Activated naive CD8-positive, alpha-beta T cell treated with anti-CD3 and anti-CD28 coated beads for 36 hours (primary cell): ENCODE results near the gene SCN9A. TPM values are rescaled to one million over a fixed set of nuclear protein-coding genes. Genes with fewer than 3 reads are reported as not detected.
"Not testable (repeated sequence)": the region's sequence is repeated elsewhere in the genome, so short reads cannot be mapped to it uniquely, and the experiment has no call there.

Experiments
- DNase-seq: peaks from one replicate; pipeline ENCODE4 v3.0.0; 2021
- H3K27ac Mint-ChIP-seq: one replicate; pipeline ENCODE4 v1.8.0; 2022; ENCODE audit warnings: mild to moderate bottlenecking, moderate library complexity, mixed read lengths
- H3K27me3 Mint-ChIP-seq: one replicate; pipeline ENCODE4 v1.8.0; 2022; ENCODE audit warnings: mild to moderate bottlenecking, mixed read lengths
- H3K36me3 Mint-ChIP-seq: one replicate; pipeline ENCODE4 v1.8.0; 2021; ENCODE audit warnings: mild to moderate bottlenecking, mixed read lengths
- H3K4me1 Mint-ChIP-seq: one replicate; pipeline ENCODE4 v1.8.0; 2021; ENCODE audit warnings: mixed read lengths
- H3K4me3 Mint-ChIP-seq: one replicate; pipeline ENCODE4 v1.8.0; 2022; ENCODE audit warnings: mild to moderate bottlenecking, moderate library complexity, mixed read lengths
- H3K9me3 Mint-ChIP-seq: one replicate; pipeline ENCODE4 v1.8.0; 2022; ENCODE audit warnings: mixed read lengths
- total RNA-seq, 2 experiments: library from RNA; stranded (reverse); gene quantifications; one replicate each; pipeline ENCODE4 v1.2.3, GENCODE V29; 2021

The SCN9A gene
- total RNA-seq, 2 experiments from 2014 or later = not detected

DNA sequence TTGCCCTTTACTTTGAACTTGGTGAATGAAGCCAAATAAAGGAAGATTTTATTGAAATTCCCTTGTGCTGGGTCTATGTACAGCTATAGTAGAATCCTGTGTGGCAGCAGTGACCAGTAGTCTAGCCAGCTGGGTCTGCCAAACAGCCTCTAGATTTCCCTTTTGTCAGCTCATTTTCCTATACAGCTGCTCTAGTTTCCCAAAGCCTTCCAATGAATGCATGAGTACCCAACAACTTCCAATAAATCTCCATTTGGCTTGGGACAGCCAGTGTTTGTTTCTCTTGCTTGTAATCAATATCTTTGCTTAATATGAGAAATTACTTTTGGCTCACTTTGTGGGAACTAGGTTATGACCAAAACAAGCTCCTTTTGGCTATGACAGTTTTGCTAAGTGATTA, 43.6 kb downstream of the SCN9A start:
- DNase-seq = no peak
- Mint-ChIP-seq H3K27me3 (no peaks in the 10 kb centered on the region), H3K36me3 (no peaks in the 10 kb centered on the region), H3K4me1 (no peaks in the 10 kb centered on the region), H3K27ac (no peak overlapping the region), H3K9me3 (no peaks in the 10 kb centered on the region), H3K4me3 (no peak overlapping the region)

GRCh38 chr2:166331468-166331867, 44.3 kb downstream of the SCN9A start:
- H3K27me3 Mint-ChIP-seq = no peaks in the 10 kb centered on the region
- no peaks in the 10 kb centered on the region for H3K36me3 Mint-ChIP-seq
- no peaks in the 10 kb centered on the region for H3K9me3 Mint-ChIP-seq
- H3K27ac Mint-ChIP-seq = no peak overlapping the region
- DNase-seq = no peak
- H3K4me3 Mint-ChIP-seq = no peak overlapping the region
- no peaks in the 10 kb centered on the region for H3K4me1 Mint-ChIP-seq

GRCh38 chr2:166329465-166329864, 46.3 kb downstream of the SCN9A start:
- DNase-seq = no peak
- Mint-ChIP-seq H3K4me1 (no peaks in the 10 kb centered on the region), H3K27ac (no peak overlapping the region), H3K36me3 (no peaks in the 10 kb centered on the region), H3K27me3 (no peaks in the 10 kb centered on the region), H3K9me3 (no peaks in the 10 kb centered on the region), H3K4me3 (no peak overlapping the region)

DNA sequence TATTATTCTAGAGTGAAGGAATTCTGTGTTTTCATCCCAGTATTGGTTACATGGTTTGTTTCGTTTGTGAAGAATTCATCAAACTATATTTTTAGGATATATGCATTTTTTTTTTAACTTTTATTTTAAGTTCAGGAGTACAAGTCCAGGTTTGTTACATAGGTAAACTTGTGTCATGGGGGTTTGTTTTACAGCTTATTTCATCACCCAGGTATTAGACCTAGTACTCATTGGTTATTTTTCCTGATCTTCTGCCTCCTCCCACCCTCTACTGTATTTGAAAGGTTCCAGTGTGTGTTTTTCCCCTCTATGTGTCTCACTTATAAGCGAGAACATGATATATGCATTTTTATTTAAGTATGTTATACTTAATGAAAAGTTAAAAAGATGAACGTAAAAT, 47.6 kb downstream of the SCN9A start:
- DNase-seq = no peak
- Mint-ChIP-seq H3K27ac (no peak overlapping the region), H3K9me3 (no peaks in the 10 kb centered on the region), H3K27me3 (no peaks in the 10 kb centered on the region), H3K36me3 (no peaks in the 10 kb centered on the region), H3K4me1 (no peaks in the 10 kb centered on the region), H3K4me3 (no peak overlapping the region)

- no peaks in the 10 kb centered on the region for H3K36me3 Mint-ChIP-seq
- no peaks in the 10 kb centered on the region for H3K27me3 Mint-ChIP-seq
- no peak overlapping the region for H3K27ac Mint-ChIP-seq
- DNase-seq = no peak
- no peaks in the 10 kb centered on the region for H3K9me3 Mint-ChIP-seq
- no peaks in the 10 kb centered on the region for H3K4me1 Mint-ChIP-seq
- H3K4me3 Mint-ChIP-seq = no peak overlapping the region
Measured at GRCh38 chr2:166321076-166321475, 54.7 kb downstream of the SCN9A start.

GRCh38 chr2:166314022-166314759, 61.6 kb downstream of the SCN9A start:
- H3K4me1 Mint-ChIP-seq = no peaks in the 10 kb centered on the region
- no peaks in the 10 kb centered on the region for H3K27me3 Mint-ChIP-seq
- no peaks in the 10 kb centered on the region for H3K36me3 Mint-ChIP-seq
- no peak overlapping the region for H3K4me3 Mint-ChIP-seq
- H3K27ac Mint-ChIP-seq = no peak overlapping the region
- no peak for DNase-seq
- H3K9me3 Mint-ChIP-seq = no peaks in the 10 kb centered on the region

DNA sequence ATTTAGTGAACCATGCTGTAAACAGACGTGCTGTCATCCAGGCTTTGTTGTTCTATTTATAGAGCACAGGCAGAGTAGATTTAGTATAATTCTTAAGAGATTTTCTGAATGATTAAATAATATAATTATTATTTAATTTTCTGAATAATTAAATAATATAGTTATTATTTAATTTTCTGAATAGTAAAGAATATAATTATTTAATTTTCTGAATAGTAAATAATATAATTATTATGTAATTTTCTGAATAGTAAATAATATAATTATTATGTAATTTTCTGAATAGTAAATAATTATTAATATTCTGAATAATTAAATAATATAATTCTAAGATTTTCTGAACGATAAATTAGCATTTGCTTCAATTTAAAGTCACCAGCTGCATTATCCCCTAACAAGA, 62.9 kb downstream of the SCN9A start:
- DNase-seq, H3K4me3 Mint-ChIP-seq, H3K4me1 Mint-ChIP-seq, H3K9me3 Mint-ChIP-seq, H3K36me3 Mint-ChIP-seq, H3K27me3 Mint-ChIP-seq, H3K27ac Mint-ChIP-seq: not testable (repeated sequence)

DNA sequence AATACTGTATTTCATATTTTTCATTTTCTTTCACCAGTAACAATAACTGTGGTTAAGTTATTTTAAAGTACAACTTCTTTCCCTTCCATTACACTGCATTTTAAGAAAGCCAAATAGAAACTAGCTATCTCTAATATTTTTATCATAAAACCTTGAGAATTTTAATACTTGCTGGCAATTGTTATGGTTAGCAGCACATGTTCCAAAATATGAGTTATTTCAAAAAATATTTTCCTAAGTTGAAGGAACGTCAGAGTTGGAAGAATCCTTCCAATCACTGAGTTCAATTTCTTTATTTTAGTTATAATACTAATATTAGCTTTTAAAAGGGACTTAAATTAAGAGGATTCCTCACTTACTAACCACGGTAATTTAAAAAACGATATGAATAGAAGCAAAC, 68.4 kb downstream of the SCN9A start:
- no peaks in the 10 kb centered on the region for H3K36me3 Mint-ChIP-seq
- H3K27ac Mint-ChIP-seq = no peak overlapping the region
- H3K27me3 Mint-ChIP-seq = no peaks in the 10 kb centered on the region

GRCh38 chr2:166304656-166305055, 71.1 kb downstream of the SCN9A start:
- H3K27me3 Mint-ChIP-seq = no peaks in the 10 kb centered on the region
- H3K4me1 Mint-ChIP-seq = no peaks in the 10 kb centered on the region
- no peak overlapping the region for H3K27ac Mint-ChIP-seq
- H3K36me3 Mint-ChIP-seq = no peaks in the 10 kb centered on the region
- no peak for DNase-seq
- H3K4me3 Mint-ChIP-seq = no peak overlapping the region
- no peaks in the 10 kb centered on the region for H3K9me3 Mint-ChIP-seq

More for the DNA sequence above, 68.4 kb downstream of the SCN9A start:
- no peak for DNase-seq
- Mint-ChIP-seq H3K4me1 (no peaks in the 10 kb centered on the region), H3K9me3 (no peaks in the 10 kb centered on the region), H3K4me3 (no peak overlapping the region)

- DNase-seq = no peak
- Mint-ChIP-seq H3K27ac (no peak overlapping the region), H3K36me3 (no peaks in the 10 kb centered on the region), H3K4me3 (no peak overlapping the region), H3K4me1 (no peaks in the 10 kb centered on the region), H3K27me3 (no peaks in the 10 kb centered on the region), H3K9me3 (no peaks in the 10 kb centered on the region)
Measured at GRCh38 chr2:166302036-166302435, 73.7 kb downstream of the SCN9A start.

DNA sequence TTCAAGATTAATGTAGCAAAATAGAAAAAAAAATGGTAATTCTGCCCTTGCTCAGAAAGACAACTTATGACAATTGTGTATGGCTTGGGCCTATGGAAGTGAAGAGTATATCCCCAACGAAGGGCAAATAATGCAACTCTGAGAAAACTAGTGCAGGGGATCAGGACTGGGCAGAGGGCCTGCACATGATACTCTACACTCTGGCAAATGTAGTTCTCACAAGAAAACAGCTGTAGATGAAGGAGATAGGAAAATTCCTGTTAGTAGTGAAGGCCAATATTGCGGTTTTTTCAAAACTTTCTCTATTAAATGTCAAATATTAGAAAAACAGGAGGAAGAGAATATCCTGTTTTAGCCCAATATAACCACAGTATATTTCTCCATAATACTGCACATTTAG, 77.8 kb downstream of the SCN9A start:
- H3K36me3 Mint-ChIP-seq = no peaks in the 10 kb centered on the region
- H3K9me3 Mint-ChIP-seq = no peaks in the 10 kb centered on the region
- no peak for DNase-seq
- no peaks in the 10 kb centered on the region for H3K4me1 Mint-ChIP-seq
- no peak overlapping the region for H3K4me3 Mint-ChIP-seq
- no peak overlapping the region for H3K27ac Mint-ChIP-seq
- H3K27me3 Mint-ChIP-seq = no peaks in the 10 kb centered on the region

GRCh38 chr2:166293984-166294383, 81.8 kb downstream of the SCN9A start:
- Mint-ChIP-seq H3K4me3 (no peak overlapping the region), H3K4me1 (no peaks in the 10 kb centered on the region), H3K27me3 (no peaks in the 10 kb centered on the region), H3K27ac (no peak overlapping the region), H3K36me3 (no peaks in the 10 kb centered on the region), H3K9me3 (peaks cover 5% of the 10 kb centered on the region)
- DNase-seq = no peak

- H3K36me3 Mint-ChIP-seq = no peaks in the 10 kb centered on the region
Measured at GRCh38 chr2:166285215-166285614, 90.5 kb downstream of the SCN9A start.

GRCh38 chr2:166284359-166284758, 91.4 kb downstream of the SCN9A start:
- H3K4me1 Mint-ChIP-seq = no peaks in the 10 kb centered on the region
- H3K4me3 Mint-ChIP-seq = no peak overlapping the region
- no peaks in the 10 kb centered on the region for H3K36me3 Mint-ChIP-seq
- peaks cover 1% of the 10 kb centered on the region for H3K9me3 Mint-ChIP-seq
- no peaks in the 10 kb centered on the region for H3K27me3 Mint-ChIP-seq
- no peak for DNase-seq
- no peak overlapping the region for H3K27ac Mint-ChIP-seq

More at GRCh38 chr2:166285215-166285614, 90.5 kb downstream of the SCN9A start:
- H3K27ac Mint-ChIP-seq = no peak overlapping the region
- H3K9me3 Mint-ChIP-seq = peaks cover 4% of the 10 kb centered on the region
- H3K4me1 Mint-ChIP-seq = no peaks in the 10 kb centered on the region
- DNase-seq = no peak
- no peak overlapping the region for H3K4me3 Mint-ChIP-seq
- H3K27me3 Mint-ChIP-seq = no peaks in the 10 kb centered on the region

DNA sequence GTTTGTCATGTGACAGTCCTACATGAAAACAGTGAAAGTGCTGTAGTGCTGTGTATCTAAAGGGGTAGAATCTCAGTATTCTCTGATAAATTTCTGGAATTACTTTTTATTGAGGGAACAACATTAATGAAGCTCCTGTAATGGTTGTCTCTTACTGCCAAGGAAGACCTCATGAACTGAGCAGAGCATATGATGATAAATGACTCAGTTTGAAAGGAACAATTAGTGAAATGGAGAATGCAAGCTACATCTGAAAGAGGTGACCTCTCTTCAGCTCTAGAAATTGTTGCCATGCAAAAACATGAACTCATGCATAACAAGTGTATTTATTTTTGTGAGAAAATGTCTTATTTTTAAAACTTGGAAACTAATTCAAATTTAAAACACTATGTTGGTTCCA, 93.6 kb downstream of the SCN9A start:
- Mint-ChIP-seq H3K36me3 (no peaks in the 10 kb centered on the region), H3K4me3 (no peak overlapping the region), H3K27ac (no peak overlapping the region), H3K4me1 (no peaks in the 10 kb centered on the region), H3K9me3 (no peaks in the 10 kb centered on the region), H3K27me3 (no peaks in the 10 kb centered on the region)
- no peak for DNase-seq

DNA sequence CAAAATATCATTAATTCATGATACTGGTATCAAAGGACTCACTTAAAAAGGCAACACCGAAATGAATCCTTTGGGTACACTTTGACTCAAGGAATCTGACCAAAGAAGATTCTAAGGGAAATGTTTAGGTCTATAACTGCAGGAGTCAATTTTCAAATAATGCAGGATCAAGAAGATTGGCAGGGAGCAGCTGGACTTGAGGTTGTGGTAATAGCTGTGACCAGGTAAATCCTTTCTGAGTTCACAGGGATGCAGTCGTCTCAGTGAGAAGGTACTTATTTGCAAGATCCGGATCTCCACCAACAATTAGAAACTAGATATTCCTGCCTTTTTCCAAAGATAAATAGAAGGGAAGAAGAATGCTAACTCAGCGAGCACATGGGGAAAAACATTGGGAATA, 96.9 kb downstream of the SCN9A start:
- no peak overlapping the region for H3K4me3 Mint-ChIP-seq
- no peaks in the 10 kb centered on the region for H3K9me3 Mint-ChIP-seq
- DNase-seq = no peak
- no peaks in the 10 kb centered on the region for H3K4me1 Mint-ChIP-seq
- no peak overlapping the region for H3K27ac Mint-ChIP-seq
- H3K36me3 Mint-ChIP-seq = no peaks in the 10 kb centered on the region
- no peaks in the 10 kb centered on the region for H3K27me3 Mint-ChIP-seq
